Measurements from ENCODE around the gene FBXL12.

FBXL12 gene

GRCh38 chr19:9818734-9819595, at the start of gene FBXL12:
FBXL12 (minus strand) TSS chr19:9819079; CDS start chr19:9818813, 266 bp downstream.
- peak; percentile 98 to 100 for DNase-seq
- peak; percentile 81 for TF ChIP-seq POLR2A (IDR thresholded peaks at IDR 0.05; ENCODE audit: low read length)
- TF ChIP-seq GATA1 (IDR thresholded peaks at IDR 0.05; ENCODE audit: low read depth, low read length): no peak

GRCh38 chr19:9865732-9866501, 47.0 kb upstream of the FBXL12 start:
- TF ChIP-seq GATA1 (IDR thresholded peaks at IDR 0.05; ENCODE audit: low read depth, low read length) (no peak), POLR2A (IDR thresholded peaks at IDR 0.05; ENCODE audit: low read length) (no peak)
- no peak for DNase-seq

GRCh38 chr19:9863759-9864158, 44.9 kb upstream of the FBXL12 start:
- DNase-seq: no peak
- TF ChIP-seq GATA1 (IDR thresholded peaks at IDR 0.05; ENCODE audit: low read depth, low read length): no peak
- no peak for TF ChIP-seq POLR2A (IDR thresholded peaks at IDR 0.05; ENCODE audit: low read length)

GRCh38 chr19:9862938-9863337, 44.1 kb upstream of the FBXL12 start:
- TF ChIP-seq POLR2A (IDR thresholded peaks at IDR 0.05; ENCODE audit: low read length) (no peak), GATA1 (IDR thresholded peaks at IDR 0.05; ENCODE audit: low read depth, low read length) (no peak)
- no peak for DNase-seq

- DNase-seq: no peak
- no peak for TF ChIP-seq GATA1 (IDR thresholded peaks at IDR 0.05; ENCODE audit: low read depth, low read length)
- TF ChIP-seq POLR2A (IDR thresholded peaks at IDR 0.05; ENCODE audit: low read length): no peak
Measured at GRCh38 chr19:9861503-9861902, 42.6 kb upstream of the FBXL12 start.

- TF ChIP-seq POLR2A (IDR thresholded peaks at IDR 0.05; ENCODE audit: low read length) (no peak), GATA1 (IDR thresholded peaks at IDR 0.05; ENCODE audit: low read depth, low read length) (no peak)
- DNase-seq: no peak
Measured at GRCh38 chr19:9860407-9860806, 41.5 kb upstream of the FBXL12 start.

- TF ChIP-seq GATA1 (IDR thresholded peaks at IDR 0.05; ENCODE audit: low read depth, low read length) (no peak), POLR2A (IDR thresholded peaks at IDR 0.05; ENCODE audit: low read length) (no peak)
Measured at GRCh38 chr19:9858766-9859165, 39.9 kb upstream of the FBXL12 start.

GRCh38 chr19:9857920-9858746, 39.3 kb upstream of the FBXL12 start:
- TF ChIP-seq GATA1 (IDR thresholded peaks at IDR 0.05; ENCODE audit: low read depth, low read length) (no peak), POLR2A (IDR thresholded peaks at IDR 0.05; ENCODE audit: low read length) (no peak)
- DNase-seq: no peak

More at GRCh38 chr19:9858766-9859165, 39.9 kb upstream of the FBXL12 start:
- DNase-seq: no peak

GRCh38 chr19:9857076-9857721, 38.3 kb upstream of the FBXL12 start:
- DNase-seq: no peak
- no peak for TF ChIP-seq GATA1 (IDR thresholded peaks at IDR 0.05; ENCODE audit: low read depth, low read length)
- TF ChIP-seq POLR2A (IDR thresholded peaks at IDR 0.05; ENCODE audit: low read length): no peak

- no peak for DNase-seq
Measured at GRCh38 chr19:9856609-9857008, 37.7 kb upstream of the FBXL12 start.

GRCh38 chr19:9854282-9854846, 35.5 kb upstream of the FBXL12 start:
- DNase-seq: no peak
- TF ChIP-seq POLR2A (IDR thresholded peaks at IDR 0.05; ENCODE audit: low read length) (no peak), GATA1 (IDR thresholded peaks at IDR 0.05; ENCODE audit: low read depth, low read length) (no peak)

More at GRCh38 chr19:9856609-9857008, 37.7 kb upstream of the FBXL12 start:
- TF ChIP-seq POLR2A (IDR thresholded peaks at IDR 0.05; ENCODE audit: low read length): no peak
- no peak for TF ChIP-seq GATA1 (IDR thresholded peaks at IDR 0.05; ENCODE audit: low read depth, low read length)

- no peak for TF ChIP-seq GATA1 (IDR thresholded peaks at IDR 0.05; ENCODE audit: low read depth, low read length)
- TF ChIP-seq POLR2A (IDR thresholded peaks at IDR 0.05; ENCODE audit: low read length): no peak
- no peak for DNase-seq
Measured at GRCh38 chr19:9850235-9850959, 31.5 kb upstream of the FBXL12 start.

Measured in erythroblast (primary cell).